Neural cell (in vitro differentiated cells): ENCODE results near the gene PRDM12. TPM values are rescaled to one million over a fixed set of nuclear protein-coding genes. Genes with fewer than 3 reads are reported as not detected.

Experiments
- H2AFZ ChIP-seq: fragments of 200-600, 300-800 bp; sonication (generic), shearing (Covaris generic); 2 replicates; pipeline ENCODE4 v1.6.0; 2014; ENCODE audit warnings: low read depth, mild to moderate bottlenecking, antibody characterized with exemption, low read length, moderate library complexity
- H3F3A ChIP-seq: fragments of 200-600 bp; shearing (Covaris generic); 2 replicates; pipeline ENCODE4 v1.6.1; 2016; ENCODE audit warnings: mild to moderate bottlenecking, moderate library complexity, mixed read lengths, antibody characterized with exemption, low read length; ENCODE audit not compliant: insufficient read depth, poor library complexity, severe bottlenecking
- H3K27ac ChIP-seq: fragments of 200-600, 300-800 bp; sonication (generic), shearing (Covaris generic); 2 replicates; pipeline ENCODE4 v1.5.1; 2014; ENCODE audit warnings: mild to moderate bottlenecking, low read length, moderate library complexity
- H3K27me3 ChIP-seq: fragments of 300-800, 200-600 bp; sonication (generic), shearing (Covaris generic); 2 replicates; pipeline ENCODE4 v1.6.0; 2014; ENCODE audit warnings: mild to moderate bottlenecking, low read depth, low read length, moderate library complexity; ENCODE audit not compliant: insufficient read depth
- H3K36me3 ChIP-seq: fragments of 300-800, 200-600 bp; sonication (generic), shearing (Covaris generic); 2 replicates; pipeline ENCODE4 v1.5.1; 2014; ENCODE audit warnings: mild to moderate bottlenecking, antibody characterized with exemption, low read length, moderate library complexity; ENCODE audit not compliant: insufficient read depth
- H3K4me2 ChIP-seq: fragments of 300-800, 200-600 bp; sonication (generic), shearing (Covaris generic); 2 replicates; pipeline ENCODE4 v1.6.0; 2014; ENCODE audit warnings: mild to moderate bottlenecking, low read length
- H3K4me3 ChIP-seq: fragments of 300-800, 200-600 bp; sonication (generic), shearing (Covaris generic); 2 replicates; pipeline ENCODE4 v1.5.1; 2014; ENCODE audit warnings: mild to moderate bottlenecking, low read length, moderate library complexity
- H3K79me2 ChIP-seq: fragments of 200-600 bp; shearing (Covaris generic); replicated peaks from 2 replicates; pipeline ENCODE4 v1.6.0; 2014; ENCODE audit warnings: mild to moderate bottlenecking, low read length, moderate library complexity; ENCODE audit not compliant: insufficient read depth
- H3K9ac ChIP-seq: fragments of 300-800, 200-600 bp; sonication (generic), shearing (Covaris generic); 2 replicates; pipeline ENCODE4 v1.6.1; 2016; ENCODE audit warnings: mild to moderate bottlenecking, low read length, mixed read lengths
- H3K9me2 ChIP-seq: fragments of 200-600 bp; shearing (Covaris generic); 2 replicates; pipeline ENCODE4 v1.6.1; 2016; ENCODE audit warnings: mild to moderate bottlenecking, low read length, mixed read lengths; ENCODE audit not compliant: insufficient read depth
- H3K9me3 ChIP-seq: fragments of 200-600, 300-800 bp; sonication (generic), shearing (Covaris generic); 2 replicates; pipeline ENCODE4 v1.6.1; 2016; ENCODE audit warnings: mild to moderate bottlenecking, mixed run types, low read length, moderate library complexity, mixed read lengths
- H4K20me1 ChIP-seq: fragments of 200-600 bp; shearing (Covaris generic); 2 replicates; pipeline ENCODE4 v1.6.1; 2016; ENCODE audit warnings: mild to moderate bottlenecking, mixed run types; ENCODE audit not compliant: insufficient read depth
- CTCF ChIP-seq: fragments of 450-650 bp; IDR thresholded peaks from 2 replicates; pipeline ENCODE4 v1.5.1; 2014; ENCODE audit warnings: antibody characterized with exemption, mild to moderate bottlenecking, moderate library complexity; ENCODE audit not compliant: poor library complexity, severe bottlenecking
- EP300 ChIP-seq: fragments of 450-650 bp; conservative IDR thresholded peaks from 2 replicates; pipeline ENCODE4 v1.6.1; 2014; ENCODE audit warnings: antibody characterized with exemption, mild to moderate bottlenecking, moderate library complexity; ENCODE audit not compliant: poor library complexity, severe bottlenecking
- EZH2 ChIP-seq: fragments of 200-600, 300-800 bp; shearing (Covaris generic), sonication (generic); IDR thresholded peaks from 2 replicates; pipeline ENCODE4 v1.6.1; 2014; ENCODE audit warnings: antibody characterized with exemption, low read length, borderline replicate concordance, mild to moderate bottlenecking; ENCODE audit not compliant: insufficient read depth, poor library complexity, severe bottlenecking
- MXI1 ChIP-seq: fragments of 450-650 bp; conservative IDR thresholded peaks from 2 replicates; pipeline ENCODE4 v1.6.1; 2014; ENCODE audit warnings: antibody characterized with exemption, mild to moderate bottlenecking; ENCODE audit not compliant: poor library complexity, severe bottlenecking
- POLR2AphosphoS5 ChIP-seq: IDR thresholded peaks from 2 replicates; pipeline ENCODE4 v1.6.1; 2012
- RAD21 ChIP-seq: fragments of 450-650 bp; conservative IDR thresholded peaks from 2 replicates; pipeline ENCODE4 v1.6.1; 2014; ENCODE audit warnings: antibody characterized with exemption, mild to moderate bottlenecking, moderate library complexity
- REST ChIP-seq: IDR thresholded peaks from 2 replicates; pipeline ENCODE4 v1.6.1; 2012; ENCODE audit warnings: borderline replicate concordance
- SMC3 ChIP-seq: fragments of 450-650 bp; conservative IDR thresholded peaks from 2 replicates; pipeline ENCODE4 v1.6.1; 2014; ENCODE audit warnings: antibody characterized with exemption, mild to moderate bottlenecking, moderate library complexity; ENCODE audit not compliant: poor library complexity
- TAF1 ChIP-seq: IDR thresholded peaks from 2 replicates; pipeline ENCODE4 v1.6.1; 2012; ENCODE audit warnings: low read depth
- polyA plus RNA-seq: library from polyadenylated mRNA; depleted of rRNA; stranded (reverse); fragments of >200 nt; gene quantifications from 2 replicates; pipeline ENCODE4 v1.2.3, GENCODE V29; 2014

Gene PRDM12
- polyA plus RNA-seq, 1 donor from 2014 or later = 0.17 TPM

- TF ChIP-seq TAF1 (no peak), MXI1 (no peak), REST (no peak), EP300 (no peak), SMC3 (no peak), EZH2 (no peak), POLR2AphosphoS5 (no peak), CTCF (no peak), RAD21 (no peak)
- Histone ChIP-seq H3K4me3 (no peak overlapping the region), H3K4me2 (no peak overlapping the region)
These were observed 23.7 kb downstream of the PRDM12 start for GRCh38 chr9:130688072-130688471.

GRCh38 chr9:130689572-130689936 lies 25.2 kb downstream of the PRDM12 start:
- Histone ChIP-seq H3K27me3 (no peaks in the 10 kb centered on the region), H2AFZ (no peak overlapping the region), H3K4me3 (no peak overlapping the region), H3K9ac (no peak overlapping the region), H3K79me2 (peaks cover 8% of the 10 kb centered on the region), H3K36me3 (no peaks in the 10 kb centered on the region), H3K9me3 (peaks cover 5% of the 10 kb centered on the region), H3F3A (no peaks in the 10 kb centered on the region), H3K9me2 (no peaks in the 10 kb centered on the region), H4K20me1 (no peaks in the 10 kb centered on the region), H3K4me2 (no peak overlapping the region), H3K27ac (no peak overlapping the region)
- TF ChIP-seq MXI1 (no peak), REST (no peak), RAD21 (no peak), CTCF (no peak), TAF1 (no peak), EZH2 (no peak), POLR2AphosphoS5 (no peak), EP300 (no peak), SMC3 (no peak)

More at GRCh38 chr9:130688072-130688471, 23.7 kb downstream of the PRDM12 start:
- Histone ChIP-seq H3K9me3 (peaks cover 5% of the 10 kb centered on the region), H2AFZ (no peak overlapping the region), H3K9me2 (no peaks in the 10 kb centered on the region), H3K79me2 (no peaks in the 10 kb centered on the region), H3F3A (no peaks in the 10 kb centered on the region), H3K27ac (no peak overlapping the region), H3K36me3 (no peaks in the 10 kb centered on the region), H4K20me1 (no peaks in the 10 kb centered on the region), H3K9ac (no peak overlapping the region), H3K27me3 (no peaks in the 10 kb centered on the region)
